Stimulated activated CD4-positive, alpha-beta T cell treated with anti-CD3 and anti-CD28 coated beads, Interleukin-2, amount 100 ng/mL, for 48 hours (primary cell): ENCODE results near the gene FUT2.
"Not testable (repeated sequence)": the region's sequence is repeated elsewhere in the genome, so short reads cannot be mapped to it uniquely, and the experiment has no call there.

Experiments used
- DNase-seq, 2 donors: peaks; one replicate each; pipeline ENCODE4 v3.0.0-alpha.2; 2020

FUT2 gene

GRCh38 chr19:48671446-48671995, 24.2 kb upstream of the FUT2 start:
- DNase-seq, result no peak

- no peak for DNase-seq
Observed at GRCh38 chr19:48672994-48673393, 22.8 kb upstream of the FUT2 start, which contains the start of gene NTN5. NTN5 (minus strand) TSS chr19:48673017; CDS start chr19:48670986, 2,031 bp downstream.

GRCh38 chr19:48673436-48674100, 22.2 kb upstream of the FUT2 start:
- no peak for DNase-seq

- no peak for DNase-seq
Observed at GRCh38 chr19:48674216-48674809, 21.5 kb upstream of the FUT2 start.

- DNase-seq, result peak; percentile 75
Observed at GRCh38 chr19:48674921-48675824, 20.6 kb upstream of the FUT2 start.

GRCh38 chr19:48676487-48676886, 19.3 kb upstream of the FUT2 start:
- DNase-seq, result no peak

GRCh38 chr19:48676887-48677286, 18.9 kb upstream of the FUT2 start:
- DNase-seq, result no peak

- DNase-seq, result no peak
Observed at GRCh38 chr19:48678201-48678600, 17.6 kb upstream of the FUT2 start.

- DNase-seq, result not testable (repeated sequence)
Observed at GRCh38 chr19:48680006-48680405, 15.8 kb upstream of the FUT2 start.

GRCh38 chr19:48680436-48681126, 15.2 kb upstream of the FUT2 start:
- no peak for DNase-seq

GRCh38 chr19:48681127-48681470, 14.7 kb upstream of the FUT2 start:
- DNase-seq, result no peak

- peak in 1 of 2 donors; percentile 16 for DNase-seq
Observed at GRCh38 chr19:48683349-48683748, 12.4 kb upstream of the FUT2 start.

GRCh38 chr19:48685583-48685982, 10.2 kb upstream of the FUT2 start:
- no peak for DNase-seq

GRCh38 chr19:48686088-48686487, 9.7 kb upstream of the FUT2 start:
- DNase-seq, result no peak

- not testable (repeated sequence) for DNase-seq
Observed at GRCh38 chr19:48686637-48687036, 9.1 kb upstream of the FUT2 start.

GRCh38 chr19:48687776-48688175, 8.0 kb upstream of the FUT2 start:
- no peak for DNase-seq

- DNase-seq, result no peak
Observed at GRCh38 chr19:48689449-48689848, 6.3 kb upstream of the FUT2 start.

- not testable (repeated sequence) for DNase-seq
Observed at GRCh38 chr19:48693629-48694028, 2.1 kb upstream of the FUT2 start.

GRCh38 chr19:48696353-48697010, 711 bp downstream of the FUT2 start:
- DNase-seq, result no peak

- DNase-seq, result no peak
Observed at GRCh38 chr19:48698046-48698445, 2.3 kb downstream of the FUT2 start.

GRCh38 chr19:48702701-48703100, 6.9 kb downstream of the FUT2 start:
- DNase-seq, result no peak

GRCh38 chr19:48703316-48703715, 7.5 kb downstream of the FUT2 start:
- no peak for DNase-seq
